LNCAP (cell line): ENCODE results near the gene RFTN1.

Source experiments
- CTCF ChIP-seq: fragments of 450-650 bp; IDR thresholded peaks from 2 replicates; pipeline ENCODE4 v1.5.1; 2017; ENCODE audit warnings: mild to moderate bottlenecking

RFTN1 gene

GRCh38 chr3:16369276-16369675 lies 144.2 kb downstream of the RFTN1 start:
- TF ChIP-seq CTCF = no peak

- TF ChIP-seq CTCF = peak; percentile 40; the same call in 1 of the 2 replicates
Observed at GRCh38 chr3:16366581-16366980, 146.9 kb downstream of the RFTN1 start.

- no peak for TF ChIP-seq CTCF
Observed at GRCh38 chr3:16365491-16366128, 147.9 kb downstream of the RFTN1 start.

- no peak for TF ChIP-seq CTCF
Observed at GRCh38 chr3:16364963-16365362, 148.5 kb downstream of the RFTN1 start.

GRCh38 chr3:16364323-16364722 lies 149.2 kb downstream of the RFTN1 start:
- TF ChIP-seq CTCF = no peak

- TF ChIP-seq CTCF = no peak
Observed at GRCh38 chr3:16363636-16364035, 149.9 kb downstream of the RFTN1 start.

GRCh38 chr3:16362770-16363169 lies 150.7 kb downstream of the RFTN1 start:
- no peak for TF ChIP-seq CTCF

GRCh38 chr3:16361087-16361486 lies 152.4 kb downstream of the RFTN1 start:
- TF ChIP-seq CTCF = no peak
